HG02973 (cell line): ENCODE measurements around the gene ISCU.
A peak's percentile ranks its signal among the peaks of the same experiment; 100 is the strongest.
"Not testable (repeated sequence)": the region's sequence is repeated elsewhere in the genome, so short reads cannot be mapped to it uniquely, and the experiment has no call there.

Source experiments
- ATAC-seq: cut with Tn5 transposase; IDR thresholded peaks from one replicate; pipeline ENCODE4 v1.9.1; 2021; ENCODE audit warnings: moderate library complexity; ENCODE audit not compliant: unreplicated experiment

The ISCU gene

DNA sequence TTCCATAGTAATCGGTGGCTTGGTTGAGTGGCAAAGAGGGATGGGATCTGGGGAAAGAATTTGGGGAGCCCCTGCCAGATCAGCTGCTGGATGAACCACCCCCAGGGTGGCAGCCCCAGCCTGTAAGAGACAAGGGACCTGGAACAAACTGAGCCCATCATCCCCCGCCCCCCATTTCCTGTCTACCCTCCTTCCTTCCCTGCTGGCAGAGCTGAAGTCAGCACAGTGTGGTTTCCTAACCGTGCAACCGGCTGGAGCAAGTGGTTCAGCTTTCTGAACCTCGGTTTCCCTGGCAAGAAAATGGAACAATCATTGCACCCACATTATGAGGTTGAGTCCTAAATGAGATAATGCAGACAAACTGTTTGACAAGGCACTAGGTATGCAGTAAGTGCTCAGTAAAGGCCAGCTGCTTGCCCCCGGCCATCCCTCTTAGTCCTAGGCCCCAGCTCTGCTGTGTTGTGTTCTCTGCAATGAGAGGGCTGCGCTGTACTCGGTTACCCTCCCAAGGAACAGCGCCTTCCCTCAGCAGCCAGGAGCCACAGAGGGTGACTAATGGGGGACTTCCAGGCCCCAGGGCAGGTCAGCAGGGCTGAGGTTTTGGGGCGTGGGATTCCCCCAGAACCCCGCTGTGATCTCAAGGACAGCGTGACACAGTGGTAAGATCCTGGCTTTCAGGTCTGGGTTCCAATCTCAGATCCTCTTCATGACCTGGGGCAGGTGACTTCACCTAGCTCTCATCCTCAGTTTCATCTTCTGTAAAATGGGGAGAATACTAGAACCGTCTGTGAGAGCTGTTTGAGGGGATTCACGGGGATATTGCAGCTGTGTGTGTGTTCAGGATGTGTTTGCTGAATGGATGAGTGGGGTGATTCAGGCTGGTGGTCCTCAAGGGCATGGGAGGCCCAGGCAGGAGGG, 54.8 kb downstream of the ISCU start:
- ATAC-seq, result peak; percentile 78

DNA sequence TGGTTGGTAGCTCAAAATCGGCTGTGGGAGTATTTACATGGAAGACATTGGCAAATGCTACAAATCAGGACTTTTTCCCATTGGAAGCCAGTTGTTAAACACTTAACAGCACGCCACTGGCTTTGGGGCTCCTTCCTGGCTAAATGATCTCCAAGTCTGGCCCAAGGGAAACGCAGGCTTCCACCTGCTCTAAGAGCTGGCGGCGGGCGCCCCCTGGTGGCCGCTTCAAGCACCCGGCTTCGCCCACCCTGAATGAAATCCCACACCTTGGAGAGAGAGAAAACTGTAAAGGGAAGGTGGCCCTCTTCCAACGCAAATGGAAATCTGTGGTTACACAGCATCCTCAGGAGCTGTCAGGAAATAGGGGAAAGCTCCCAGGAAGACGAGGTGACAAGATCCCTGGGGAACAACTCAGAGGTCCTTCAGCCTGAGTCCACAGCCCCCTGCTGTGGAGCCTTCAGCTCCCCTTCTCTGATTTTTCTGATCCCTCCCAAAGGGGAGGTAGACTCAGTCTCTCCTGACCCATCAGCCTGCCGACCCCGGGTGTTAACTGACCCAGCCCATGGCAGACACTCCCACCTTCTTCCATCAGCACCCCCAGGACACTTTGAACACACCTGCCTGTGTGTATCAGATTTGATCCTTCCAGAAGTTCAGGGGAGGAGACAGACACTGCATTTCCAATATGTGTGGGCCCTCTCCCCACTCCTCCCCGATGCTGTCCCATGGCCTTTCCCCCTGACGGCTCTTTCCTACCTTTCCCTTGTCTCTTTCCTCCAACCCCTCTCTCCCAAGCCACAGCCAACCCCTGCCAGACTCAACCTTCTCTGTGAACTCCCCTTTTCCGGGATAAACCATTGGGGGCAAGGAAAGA, 55.9 kb downstream of the ISCU start:
- no peak for ATAC-seq

GRCh38 chr12:108618953-108619274, 56.5 kb downstream of the ISCU start:
- not testable (repeated sequence) for ATAC-seq
